ENCODE results near the gene CDS2.

Gene CDS2

GRCh38 chr20:5182615-5183254 lies 55.9 kb downstream of the CDS2 start:
- no peak for DNase-seq (ENCODE audit: low read depth)
- no peak overlapping the region for H3K4me3 ChIP-seq (ENCODE audit: low read depth, low read length)
- TF ChIP-seq CTCF (IDR thresholded peaks at IDR 0.05; ENCODE audit: low read depth, low read length) (no peak), MAX (IDR thresholded peaks at IDR 0.05; ENCODE audit: low read depth, low read length) (no peak), MYC (IDR thresholded peaks at IDR 0.05; ENCODE audit: low read depth, low read length) (no peak), POLR2A (IDR thresholded peaks at IDR 0.05; ENCODE audit: extremely low read depth, insufficient read length) (no peak)

- H3K4me3 ChIP-seq (ENCODE audit: low read depth, low read length) = no peak overlapping the region
- DNase-seq (ENCODE audit: low read depth) = no peak
- TF ChIP-seq POLR2A (IDR thresholded peaks at IDR 0.05; ENCODE audit: extremely low read depth, insufficient read length) (no peak), MAX (IDR thresholded peaks at IDR 0.05; ENCODE audit: low read depth, low read length) (no peak), CTCF (IDR thresholded peaks at IDR 0.05; ENCODE audit: low read depth, low read length) (no peak), MYC (IDR thresholded peaks at IDR 0.05; ENCODE audit: low read depth, low read length) (no peak)
These were observed 57.1 kb downstream of the CDS2 start for GRCh38 chr20:5183731-5184474.

- no peak for DNase-seq (ENCODE audit: low read depth)
- TF ChIP-seq MAX (IDR thresholded peaks at IDR 0.05; ENCODE audit: low read depth, low read length) (no peak), MYC (IDR thresholded peaks at IDR 0.05; ENCODE audit: low read depth, low read length) (no peak), POLR2A (IDR thresholded peaks at IDR 0.05; ENCODE audit: extremely low read depth, insufficient read length) (no peak), CTCF (IDR thresholded peaks at IDR 0.05; ENCODE audit: low read depth, low read length) (no peak)
- no peak overlapping the region for H3K4me3 ChIP-seq (ENCODE audit: low read depth, low read length)
These were observed 57.9 kb downstream of the CDS2 start for GRCh38 chr20:5184684-5185083.

- TF ChIP-seq MAX (IDR thresholded peaks at IDR 0.05; ENCODE audit: low read depth, low read length) (no peak), POLR2A (IDR thresholded peaks at IDR 0.05; ENCODE audit: extremely low read depth, insufficient read length) (no peak), CTCF (IDR thresholded peaks at IDR 0.05; ENCODE audit: low read depth, low read length) (no peak), MYC (IDR thresholded peaks at IDR 0.05; ENCODE audit: low read depth, low read length) (no peak)
- H3K4me3 ChIP-seq (ENCODE audit: low read depth, low read length) = no peak overlapping the region
- no peak for DNase-seq (ENCODE audit: low read depth)
These were observed 60.3 kb downstream of the CDS2 start for GRCh38 chr20:5187122-5187521.

- no peak for DNase-seq (ENCODE audit: low read depth)
- H3K4me3 ChIP-seq (ENCODE audit: low read depth, low read length) = no peak overlapping the region
- TF ChIP-seq MAX (IDR thresholded peaks at IDR 0.05; ENCODE audit: low read depth, low read length) (no peak), MYC (IDR thresholded peaks at IDR 0.05; ENCODE audit: low read depth, low read length) (no peak), CTCF (IDR thresholded peaks at IDR 0.05; ENCODE audit: low read depth, low read length) (no peak), POLR2A (IDR thresholded peaks at IDR 0.05; ENCODE audit: extremely low read depth, insufficient read length) (no peak)
These were observed 61.9 kb downstream of the CDS2 start for GRCh38 chr20:5188736-5189135.

All from NB4 (cell line).